Activated CD4-positive, alpha-beta T cell treated with anti-CD3 and anti-CD28 coated beads for 48 hours (primary cell): ENCODE data around the gene CSNK1G1.
"Not testable (repeated sequence)": the region's sequence is repeated elsewhere in the genome, so short reads cannot be mapped to it uniquely, and the experiment has no call there.

Experiments
- DNase-seq: peaks from one replicate; pipeline ENCODE4 v3.0.0-alpha.2; 2020

Gene CSNK1G1

DNA sequence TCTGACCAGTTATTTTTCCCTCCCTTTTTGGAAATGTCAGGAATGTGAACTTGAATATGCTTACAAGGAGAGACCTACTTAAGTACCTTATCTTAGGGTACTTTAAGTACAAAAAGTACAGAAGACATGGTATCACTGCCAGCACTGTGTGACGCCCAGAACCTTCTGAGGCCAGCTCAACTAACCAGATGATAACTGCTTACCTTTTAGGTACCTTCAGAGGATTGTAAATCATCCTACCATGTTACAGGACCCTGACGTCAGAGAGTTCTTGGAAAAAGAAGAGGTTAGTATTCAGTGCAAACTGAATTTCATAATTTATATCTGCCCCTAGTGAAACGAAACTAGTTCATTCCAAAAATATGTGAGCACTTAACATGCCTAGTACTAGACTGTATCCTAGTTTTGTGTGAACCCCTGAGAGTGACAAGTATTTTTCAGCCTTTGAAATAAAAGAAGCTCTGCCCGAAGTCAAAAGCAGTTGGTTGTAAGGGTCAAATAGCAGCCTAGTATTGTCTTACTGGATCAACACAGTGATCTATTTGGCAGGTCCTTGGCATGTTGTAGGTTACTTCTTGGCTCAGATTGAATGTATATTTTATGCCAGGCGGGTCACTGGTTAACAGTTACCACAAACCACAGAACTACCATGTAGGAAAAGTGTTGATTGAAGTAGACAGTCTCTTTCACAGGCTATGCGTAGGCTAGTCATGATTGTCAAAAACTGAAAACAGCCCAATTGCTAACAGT, 228.3 kb downstream of the CSNK1G1 start:
- DNase-seq = no peak

GRCh38 chr15:64125978-64126377, 230.0 kb downstream of the CSNK1G1 start:
- no peak for DNase-seq

DNA sequence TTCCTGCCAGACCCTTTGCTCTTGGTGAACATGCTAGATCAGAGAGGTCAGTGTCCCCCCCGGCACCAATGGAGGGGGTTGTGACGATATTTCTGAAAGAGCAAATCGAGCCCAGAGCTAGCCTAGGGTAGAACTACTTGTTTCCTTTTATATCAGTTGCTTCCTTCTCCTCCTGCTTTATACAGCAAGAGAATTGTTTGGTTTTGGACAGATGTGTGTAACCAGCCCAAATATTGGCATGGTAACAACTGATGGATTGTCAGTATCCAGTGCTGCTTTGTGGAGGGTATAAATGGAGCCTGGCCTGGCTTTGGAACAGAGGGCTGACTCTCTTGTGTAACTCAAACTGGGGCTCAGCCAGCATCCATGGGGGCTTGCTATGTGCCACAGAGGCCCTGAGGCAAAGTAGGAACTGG, 233.0 kb downstream of the CSNK1G1 start:
- no peak for DNase-seq

GRCh38 chr15:64122444-64122843, 233.5 kb downstream of the CSNK1G1 start:
- DNase-seq = no peak

DNA sequence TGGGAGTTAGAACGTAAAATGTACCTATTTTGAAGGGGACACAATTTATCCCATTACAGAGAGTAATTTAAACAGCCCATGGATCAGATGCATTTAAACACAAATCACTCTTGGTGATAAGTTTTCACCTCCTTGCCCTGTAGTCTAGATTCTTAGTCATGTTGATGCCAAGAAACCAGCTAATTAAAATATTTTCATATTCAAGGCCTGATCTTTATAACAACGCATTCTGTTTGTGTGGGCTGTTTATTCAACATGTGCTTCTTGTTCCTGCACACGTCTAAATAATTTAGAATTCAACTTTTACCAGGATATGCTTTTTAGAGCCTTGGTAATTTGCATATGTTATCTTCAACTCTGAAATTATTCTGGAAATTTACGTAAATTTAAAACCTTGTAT, 234.4 kb downstream of the CSNK1G1 start:
- no peak for DNase-seq

DNA sequence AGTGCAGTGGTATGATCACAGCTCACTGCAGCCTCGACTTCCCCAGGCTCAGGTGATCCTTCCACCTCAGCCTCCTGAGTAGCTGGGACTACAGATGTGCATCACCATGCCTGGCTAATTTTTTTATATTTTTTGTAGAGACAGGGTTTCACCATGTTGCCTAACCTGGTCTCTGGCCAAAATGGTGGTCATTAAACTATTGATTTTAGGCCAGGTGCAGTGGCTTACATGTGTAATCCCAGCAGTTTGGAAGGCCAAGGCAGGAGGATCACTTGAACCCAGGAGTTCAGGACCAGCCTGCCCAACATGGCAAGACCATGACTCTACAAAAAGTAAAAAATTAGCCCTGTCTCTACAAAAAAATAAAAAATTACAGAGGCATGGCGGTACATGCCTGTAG, 235.7 kb downstream of the CSNK1G1 start:
- not testable (repeated sequence) for DNase-seq

GRCh38 chr15:64117759-64118487, 238.1 kb downstream of the CSNK1G1 start:
- DNase-seq = no peak
